Measurements from ENCODE around the gene REPIN1. TPM values are rescaled to one million over a fixed set of nuclear protein-coding genes. Genes with fewer than 3 reads are reported as not detected.

REPIN1 gene
- total and polyA plus RNA-seq, 9 of the 15 experiments (the other 6 are each of a cell fraction or from before 2014, with no cell fraction given), result 8.1 to 283 (median 94.3) TPM

- TF ChIP-seq ETS1 (conservative IDR thresholded peaks at IDR 0.05; ENCODE audit: control insufficient read depth, low read depth, low read length), result peak; percentile 93
- peak; percentile 66; the same call in 1 of the 2 replicates for TF ChIP-seq HNRNPL (IDR thresholded peaks at IDR 0.05; ENCODE audit: low read depth, low read length)
- peak; percentile 38; the same call in 1 of the 2 replicates for TF ChIP-seq GTF2A2 (tag; IDR thresholded peaks at IDR 0.05)
- peak; percentile 77 for TF ChIP-seq JUND (IDR thresholded peaks at IDR 0.05; ENCODE audit: borderline replicate concordance, low read depth, low read length)
- TF ChIP-seq JUND (tag; IDR thresholded peaks at IDR 0.05; ENCODE audit: borderline replicate concordance, low read depth, low read length), result no peak; the same call in 2 of the 3 replicates
- no peak for TF ChIP-seq ZNF655 (CRISPR knock-in tag; IDR thresholded peaks at IDR 0.05)
- no peak for TF ChIP-seq ZNF184 (CRISPR knock-in tag; IDR thresholded peaks at IDR 0.05)
- TF ChIP-seq ZNF41 (CRISPR knock-in tag; conservative IDR thresholded peaks at IDR 0.05), result no peak
- TF ChIP-seq SMARCA5 (IDR thresholded peaks at IDR 0.05), result no peak
- TF ChIP-seq TFAP4 (CRISPR knock-in tag; IDR thresholded peaks at IDR 0.05; ENCODE audit: borderline replicate concordance), result no peak; the same call in 1 of the 2 replicates
- no peak for TF ChIP-seq MIER1 (IDR thresholded peaks at IDR 0.05; ENCODE audit: low read depth)
- TF ChIP-seq TCFL5 (CRISPR knock-in tag; conservative IDR thresholded peaks at IDR 0.05), result no peak
- no peak for TF ChIP-seq THRB (CRISPR knock-in tag; conservative IDR thresholded peaks at IDR 0.05)
- no peak for TF ChIP-seq TAL1 (IDR thresholded peaks at IDR 0.05)
- TF ChIP-seq ZNF239 (CRISPR knock-in tag; IDR thresholded peaks at IDR 0.05), result no peak
- TF ChIP-seq ZNF518B (CRISPR knock-in tag; IDR thresholded peaks at IDR 0.05), result no peak
- TF ChIP-seq OTX1 (CRISPR knock-in tag; IDR thresholded peaks at IDR 0.05), result peak; percentile 81; the same call in 1 of the 2 replicates
- TF ChIP-seq NBN (IDR thresholded peaks at IDR 0.05; ENCODE audit: low read depth), result peak; percentile 80
- no peak for TF ChIP-seq CCAR2 (IDR thresholded peaks at IDR 0.05; ENCODE audit: low read depth, low read length)
- peak; percentile 89 for TF ChIP-seq SAFB (IDR thresholded peaks at IDR 0.05; ENCODE audit: borderline replicate concordance, low read depth, low read length)
Measured at GRCh38 chr7:150404805-150405583, 36.4 kb downstream of the REPIN1 start (continued).

Data from K562 (cell line).